OCI-LY7 (cell line): ENCODE results near the gene SFT2D2.

Experiments used
- EZH2phosphoT487 ChIP-seq: fragments of 200-600 bp; sonication (generic); IDR thresholded peaks from 2 replicates; pipeline ENCODE4 v1.6.1; 2018; ENCODE audit warnings: low read depth, borderline replicate concordance, mild to moderate bottlenecking, mixed run types, antibody characterized with exemption, low read length, moderate library complexity, mixed read lengths
- TF ChIP-seq, protein P1 (sequence below): fragments of 200-600 bp; sonication (generic); conservative IDR thresholded peaks from 2 replicates; pipeline ENCODE4 v1.5.1; 2014; ENCODE audit warnings: mild to moderate bottlenecking, antibody characterized with exemption, low read length, moderate library complexity, mixed read lengths

DNA sequence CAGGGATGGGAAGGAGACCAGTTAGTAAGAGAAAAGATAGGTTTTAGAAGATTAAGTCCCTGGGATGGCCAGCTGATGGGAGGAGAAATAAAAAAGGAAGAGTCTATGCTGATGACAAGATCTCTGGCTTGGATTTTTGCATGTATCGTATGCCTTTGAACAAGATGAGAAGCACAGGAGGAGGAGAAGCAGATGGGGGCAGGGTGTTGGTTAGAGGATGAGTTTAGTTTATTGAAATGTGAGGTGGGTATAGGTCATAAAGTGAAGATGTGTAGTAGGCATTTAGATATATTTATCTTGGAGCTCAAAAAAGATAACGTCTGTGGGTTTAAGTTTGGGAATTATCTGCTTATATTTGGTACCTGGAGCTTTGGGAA, 45.7 kb upstream of the SFT2D2 start:
- TF ChIP-seq, protein P1, sequence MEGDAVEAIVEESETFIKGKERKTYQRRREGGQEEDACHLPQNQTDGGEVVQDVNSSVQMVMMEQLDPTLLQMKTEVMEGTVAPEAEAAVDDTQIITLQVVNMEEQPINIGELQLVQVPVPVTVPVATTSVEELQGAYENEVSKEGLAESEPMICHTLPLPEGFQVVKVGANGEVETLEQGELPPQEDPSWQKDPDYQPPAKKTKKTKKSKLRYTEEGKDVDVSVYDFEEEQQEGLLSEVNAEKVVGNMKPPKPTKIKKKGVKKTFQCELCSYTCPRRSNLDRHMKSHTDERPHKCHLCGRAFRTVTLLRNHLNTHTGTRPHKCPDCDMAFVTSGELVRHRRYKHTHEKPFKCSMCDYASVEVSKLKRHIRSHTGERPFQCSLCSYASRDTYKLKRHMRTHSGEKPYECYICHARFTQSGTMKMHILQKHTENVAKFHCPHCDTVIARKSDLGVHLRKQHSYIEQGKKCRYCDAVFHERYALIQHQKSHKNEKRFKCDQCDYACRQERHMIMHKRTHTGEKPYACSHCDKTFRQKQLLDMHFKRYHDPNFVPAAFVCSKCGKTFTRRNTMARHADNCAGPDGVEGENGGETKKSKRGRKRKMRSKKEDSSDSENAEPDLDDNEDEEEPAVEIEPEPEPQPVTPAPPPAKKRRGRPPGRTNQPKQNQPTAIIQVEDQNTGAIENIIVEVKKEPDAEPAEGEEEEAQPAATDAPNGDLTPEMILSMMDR = no peak
- no peak for TF ChIP-seq EZH2phosphoT487
